HL-60 (cell line): ENCODE measurements around the gene TRAM1L1.

Source experiments
- CTCF ChIP-seq: IDR thresholded peaks from one replicate; pipeline ENCODE4 v1.5.1; 2011; ENCODE audit warnings: low read length, control low read depth, inconsistent platforms; ENCODE audit not compliant: insufficient read depth
- POLR2AphosphoS5 ChIP-seq: IDR thresholded peaks from 2 replicates; pipeline ENCODE4 v1.6.1; 2012; ENCODE audit warnings: low read depth

GRCh38 chr4:117068120-117068519, 17.3 kb downstream of the TRAM1L1 start:
- TF ChIP-seq CTCF: no peak
- TF ChIP-seq POLR2AphosphoS5: no peak
